C1 segment of cervical spinal cord (tissue), 14 donors: ENCODE results near the gene PICK1.
"Not testable (repeated sequence)": the region's sequence is repeated elsewhere in the genome, so short reads cannot be mapped to it uniquely, and the experiment has no call there.

Source experiments
- DNase-seq, 14 donors: peaks; one replicate each; lab custom pipeline; 2025; lab: John Stamatoyannopoulos, UW

The PICK1 gene

DNA sequence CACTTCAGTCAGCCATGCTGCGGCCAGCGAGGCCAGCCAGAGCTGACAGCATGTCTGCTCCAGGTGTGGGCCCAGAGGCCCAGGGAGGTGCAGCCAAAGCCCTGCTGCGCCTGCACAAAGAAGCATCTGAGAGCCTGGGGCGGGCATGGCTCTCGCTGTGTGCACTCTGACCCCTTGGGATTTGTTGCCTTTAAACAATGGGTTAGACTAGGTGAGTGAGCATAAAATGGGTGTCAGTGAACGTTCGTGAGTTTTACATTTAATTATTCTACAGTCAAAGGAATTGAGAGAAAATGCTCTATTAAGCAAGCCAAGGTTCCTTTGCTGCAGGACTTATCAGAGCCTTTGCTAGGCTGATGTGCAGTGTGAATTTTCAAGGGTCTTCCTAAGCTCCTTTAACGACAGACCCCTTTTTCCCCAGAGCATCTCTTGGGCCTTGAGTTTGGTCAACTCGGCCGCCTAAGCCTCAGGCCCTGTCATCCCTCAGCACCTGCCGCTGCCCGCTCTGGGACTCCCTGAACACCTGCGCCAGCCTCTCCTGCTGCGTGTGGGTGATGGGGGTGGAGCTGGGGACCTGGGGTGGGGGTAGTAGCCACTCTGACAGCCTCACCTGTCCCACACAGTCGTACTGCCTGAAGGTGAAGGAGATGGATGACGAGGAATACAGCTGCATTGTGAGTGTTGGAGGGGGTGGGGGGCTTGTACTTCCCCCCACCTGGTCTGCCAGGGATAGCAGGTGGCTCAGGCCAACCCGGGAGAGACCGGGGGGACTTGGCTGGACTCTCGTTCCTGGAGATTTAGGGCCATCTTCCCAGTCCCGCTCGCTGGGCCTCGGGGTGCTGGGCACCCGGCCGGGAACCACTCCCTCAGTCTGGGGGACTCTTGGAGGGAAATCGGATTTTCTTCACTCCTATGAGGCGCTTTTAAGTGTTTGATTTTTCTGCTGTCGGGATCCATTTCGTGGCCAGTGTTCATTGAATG, 16.2 kb downstream of the PICK1 start:
- no peak for DNase-seq

DNA sequence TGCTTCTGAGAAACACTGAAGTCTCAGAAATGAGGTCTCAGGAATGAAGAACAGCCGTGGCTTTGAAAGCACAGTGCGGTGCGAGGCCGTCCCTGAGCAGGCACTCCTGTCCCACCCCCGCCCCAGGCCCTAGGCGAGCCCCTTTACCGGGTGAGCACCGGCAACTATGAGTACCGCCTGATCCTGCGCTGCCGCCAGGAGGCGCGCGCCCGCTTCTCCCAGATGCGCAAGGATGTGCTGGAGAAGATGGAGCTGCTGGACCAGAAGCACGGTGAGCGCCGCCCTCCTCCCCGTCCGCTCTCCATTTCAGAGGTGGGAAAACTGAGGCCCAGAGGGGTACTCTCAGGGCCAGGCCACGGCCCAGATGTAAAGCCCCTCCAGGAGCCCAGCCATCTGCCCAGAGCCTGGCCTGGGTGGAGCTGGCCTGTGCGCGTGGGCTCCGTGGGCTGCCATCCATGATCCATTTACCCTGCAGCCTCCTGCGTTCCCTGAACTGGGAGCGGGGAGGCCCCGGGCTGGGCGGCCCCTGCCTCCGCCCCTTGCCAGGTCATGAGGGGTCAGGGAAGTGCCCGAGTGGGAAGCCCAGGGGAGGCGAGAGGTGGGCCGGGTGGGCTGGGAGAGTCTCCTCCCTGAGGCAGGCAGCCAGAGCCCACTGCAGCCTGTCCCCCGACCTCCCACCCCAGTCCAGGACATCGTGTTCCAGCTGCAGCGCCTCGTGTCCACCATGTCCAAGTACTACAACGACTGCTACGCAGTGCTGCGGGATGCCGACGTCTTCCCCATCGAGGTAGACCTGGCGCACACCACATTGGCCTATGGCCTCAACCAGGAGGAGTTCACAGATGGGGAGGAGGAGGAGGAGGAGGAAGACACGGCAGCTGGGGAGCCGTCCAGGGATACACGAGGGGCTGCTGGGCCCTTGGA, 17.2 kb downstream of the PICK1 start:
- no peak for DNase-seq

DNA sequence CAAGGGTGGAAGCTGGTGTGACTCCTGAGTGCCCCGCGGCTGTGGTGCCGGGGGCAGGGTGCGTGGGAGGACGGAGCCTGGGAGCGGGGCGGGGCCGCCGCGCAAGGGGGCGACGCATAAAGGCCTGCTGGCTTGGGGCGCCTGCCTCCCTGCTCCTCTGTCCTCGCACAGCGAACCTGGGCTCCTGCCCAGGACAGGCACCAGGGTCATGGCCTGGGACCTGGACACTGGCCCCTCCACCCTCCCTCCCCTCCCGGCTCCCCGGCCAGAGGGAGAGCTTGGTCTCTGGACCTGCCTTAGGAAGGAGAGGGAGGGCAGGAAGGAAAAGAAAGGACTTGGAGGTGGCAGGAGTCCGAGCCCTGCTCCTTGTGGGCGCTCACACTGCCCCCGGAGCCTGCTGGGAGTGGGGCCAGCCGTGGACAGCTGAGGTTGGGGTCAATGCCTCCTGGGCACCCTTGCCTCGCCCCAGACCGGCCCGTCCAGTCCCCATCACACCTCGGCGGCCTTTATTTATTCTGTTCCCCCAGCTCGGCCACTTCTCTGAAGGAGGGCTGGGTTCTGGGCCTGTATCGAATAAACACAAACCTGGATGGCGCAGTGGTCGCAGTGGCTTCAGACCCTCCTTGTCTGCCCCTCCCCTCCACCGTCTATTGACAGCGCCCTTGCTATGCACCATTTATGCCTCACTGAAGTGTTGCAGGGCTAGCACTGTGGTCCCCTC, 18.1 kb downstream of the PICK1 start:
- DNase-seq, result no peak

DNA sequence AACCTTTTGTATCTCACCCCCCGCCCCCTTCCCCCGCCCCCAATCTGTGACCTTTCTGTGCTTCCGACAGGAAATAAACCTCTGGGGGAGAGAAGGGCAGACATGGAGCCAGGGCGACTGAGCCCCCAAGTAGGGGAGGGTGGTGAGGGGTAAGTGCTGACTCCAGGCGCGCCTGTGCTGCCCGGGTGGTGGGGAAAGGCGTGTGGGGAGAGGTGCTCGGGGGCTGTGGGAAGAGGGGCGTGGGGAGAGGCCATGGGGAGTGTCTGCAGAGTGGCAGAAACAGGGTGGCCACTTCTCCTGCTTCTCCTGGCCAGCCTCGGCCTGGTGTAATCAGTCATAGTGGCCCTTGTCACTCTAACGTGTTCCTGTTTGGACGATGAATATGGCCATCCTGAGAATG, 18.8 kb downstream of the PICK1 start:
- DNase-seq, result no peak

DNA sequence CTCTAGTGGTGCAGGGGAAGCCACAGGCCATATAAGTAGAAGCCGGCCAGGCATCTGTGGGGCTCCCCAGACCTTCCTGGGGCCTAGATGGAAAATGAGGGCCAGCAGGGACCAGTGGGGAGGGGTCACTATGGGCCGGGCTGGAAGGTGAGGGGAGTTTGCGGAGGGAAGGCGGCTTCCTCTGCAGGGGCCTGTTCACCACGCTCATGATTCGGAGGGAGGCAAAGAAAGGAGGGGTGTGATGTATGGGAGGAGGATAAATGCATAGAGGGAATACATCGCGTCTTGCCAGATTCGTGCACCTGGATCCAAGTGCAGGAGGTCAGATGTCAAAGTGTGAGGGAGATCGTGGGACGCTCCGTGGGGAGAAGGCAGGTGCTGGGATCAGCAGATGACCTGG, 19.9 kb downstream of the PICK1 start:
- no peak for DNase-seq

DNA sequence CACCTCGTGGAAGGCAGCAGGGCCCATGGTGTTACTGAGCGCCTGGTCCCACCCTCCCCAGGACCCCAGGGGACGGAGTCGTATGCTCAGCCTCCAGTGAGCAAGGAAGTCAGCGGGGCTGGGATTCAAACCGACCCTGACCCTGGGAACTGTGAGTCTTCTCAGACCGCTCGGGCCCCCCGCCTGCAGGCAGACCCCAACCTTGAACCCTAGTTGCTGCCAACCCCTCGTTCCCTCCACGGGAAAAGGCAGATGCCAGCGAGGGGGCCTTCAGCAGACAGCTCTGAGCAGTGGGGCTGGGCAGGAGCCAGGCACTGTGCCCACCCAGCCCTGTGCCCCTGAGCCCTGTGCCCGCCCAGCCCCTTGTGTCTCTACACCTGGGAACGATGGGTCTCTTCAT, 20.4 kb downstream of the PICK1 start:
- DNase-seq, result no peak

DNA sequence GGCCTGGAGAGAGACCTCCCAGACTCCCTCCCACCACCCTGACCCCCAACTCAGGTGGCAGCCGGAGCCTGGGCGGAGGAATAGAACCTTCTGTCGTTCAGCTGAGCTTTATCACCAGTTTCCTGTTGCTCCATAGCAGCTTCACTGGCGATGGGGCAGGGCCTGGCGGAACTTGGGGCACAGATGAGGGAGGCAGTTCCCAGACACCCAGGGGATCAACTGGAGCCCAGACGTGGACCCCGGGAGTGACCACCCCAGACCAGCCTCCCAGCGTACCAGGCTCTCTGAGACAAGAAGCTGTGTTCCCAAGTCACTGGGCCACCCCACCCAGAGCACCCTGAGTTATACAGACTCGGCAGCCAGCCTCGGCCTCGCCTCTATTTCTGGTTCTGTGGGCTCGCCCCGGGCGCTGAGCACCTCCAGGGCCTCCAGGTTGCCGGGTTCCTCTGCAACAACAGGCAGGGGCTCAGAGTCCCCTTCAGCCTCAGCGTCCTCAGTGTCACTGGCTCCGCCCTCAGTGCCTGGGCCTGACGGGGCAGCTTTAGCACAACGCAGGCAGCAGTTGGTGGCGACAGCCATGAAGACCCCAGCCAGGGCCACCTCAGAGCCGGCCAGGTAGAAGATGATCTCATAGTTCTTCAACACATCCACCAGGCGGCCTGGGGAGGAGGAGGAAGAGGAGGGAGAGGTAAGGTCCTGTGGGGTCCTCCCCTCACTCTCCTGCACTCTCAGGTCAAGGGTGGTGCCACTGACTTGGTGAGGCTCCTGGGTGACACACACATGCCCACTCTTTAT, 21.0 kb downstream of the PICK1 start:
- no peak for DNase-seq

DNA sequence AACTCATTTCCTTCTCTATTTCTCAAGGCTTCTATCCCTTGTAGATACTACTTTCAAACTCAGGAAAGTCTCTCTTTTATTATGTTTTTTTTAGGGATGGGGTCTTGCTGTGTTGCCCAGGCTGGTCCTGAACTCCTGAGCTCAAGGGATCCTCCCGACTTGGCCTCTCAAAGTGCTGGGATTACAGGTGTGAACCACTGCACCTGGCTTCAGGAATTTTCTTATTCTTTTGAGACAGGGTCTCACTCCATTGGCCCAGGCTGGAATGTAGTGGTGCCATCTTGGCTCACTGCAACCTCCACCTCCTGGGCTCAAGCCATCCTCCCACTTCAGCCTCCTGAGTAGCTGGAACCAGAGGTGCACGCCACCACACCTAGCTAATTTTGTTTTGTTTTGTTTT, 22.0 kb downstream of the PICK1 start:
- DNase-seq, result not testable (repeated sequence)

DNA sequence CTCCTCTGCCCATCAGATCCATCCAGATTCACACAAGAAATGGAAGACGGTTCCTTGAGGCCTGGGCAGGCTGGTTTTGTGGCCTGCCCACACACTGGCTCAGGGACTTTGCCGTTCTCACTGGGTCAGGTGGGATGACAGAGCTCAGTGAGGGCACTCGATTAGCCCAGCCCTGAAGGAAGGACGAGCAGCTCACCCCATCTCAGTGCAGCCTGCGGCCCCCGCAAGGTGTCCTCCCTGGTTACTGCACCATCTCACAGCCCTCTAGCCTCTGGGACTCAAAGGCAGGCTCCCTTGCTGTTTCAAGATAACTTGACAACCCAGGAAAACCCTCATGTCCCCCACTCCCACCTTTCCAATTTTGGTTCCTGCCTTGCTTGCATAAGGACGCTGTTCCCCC, 22.6 kb downstream of the PICK1 start:
- no peak for DNase-seq

DNA sequence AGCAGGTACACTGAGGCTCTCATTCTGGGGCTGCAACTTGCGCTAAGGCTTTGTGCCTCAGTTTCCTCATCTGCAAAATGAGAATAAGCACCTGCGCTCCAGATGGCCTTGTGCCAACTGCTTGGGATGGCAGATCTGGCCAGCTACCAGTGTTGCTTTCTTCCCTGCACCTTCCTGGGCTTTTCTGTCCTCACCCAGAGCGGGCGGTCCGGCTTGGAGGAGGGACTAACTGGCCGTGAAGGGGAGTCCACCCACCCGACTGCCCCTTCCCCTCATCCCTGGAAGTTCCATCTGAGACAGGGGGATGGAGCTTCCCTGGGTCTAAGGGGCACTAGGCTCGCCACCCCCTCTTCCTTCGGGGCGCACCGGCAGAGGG, 23.3 kb downstream of the PICK1 start:
- DNase-seq, result no peak

DNA sequence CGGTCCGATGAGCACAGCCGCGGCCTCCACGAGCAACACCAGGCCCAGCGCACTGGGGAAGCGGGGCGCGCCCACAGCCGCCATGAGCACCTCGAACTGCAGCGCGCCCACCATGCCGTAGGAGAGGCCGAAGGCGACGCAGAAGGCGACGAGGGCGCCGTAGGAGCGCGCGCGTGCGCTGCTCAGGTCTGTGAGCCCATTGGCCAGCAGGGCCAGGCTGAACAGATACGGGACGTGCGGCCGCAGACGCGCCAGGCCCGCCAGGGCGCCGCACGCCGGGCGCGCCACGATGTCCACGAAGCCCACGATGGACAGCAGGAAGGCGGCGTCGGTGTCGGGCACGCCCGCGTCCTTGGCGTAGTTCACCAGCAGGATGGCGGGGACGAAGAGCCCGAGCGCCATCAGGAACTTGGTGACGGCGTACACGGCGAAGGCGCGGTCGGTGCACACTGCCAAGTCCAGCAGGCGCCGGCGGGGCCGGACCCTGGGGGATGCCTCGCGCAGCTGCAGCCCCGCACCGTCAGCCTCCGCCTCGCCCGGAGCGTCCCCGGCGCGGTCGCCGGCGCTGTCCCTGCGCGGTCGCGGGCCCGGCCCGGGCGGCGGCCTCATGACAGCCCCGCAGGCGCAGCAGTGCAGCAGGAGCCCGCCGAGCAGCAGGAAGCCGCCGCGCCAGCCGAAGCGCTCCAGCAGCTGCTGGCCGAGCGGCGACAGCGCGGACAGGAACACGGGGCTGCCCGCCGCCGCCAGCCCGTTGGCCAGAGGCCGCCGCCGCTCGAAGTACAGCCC, 23.8 kb downstream of the PICK1 start:
- peak in 4 of 14 donors; percentile 12 to 45 (median 37) for DNase-seq

DNA sequence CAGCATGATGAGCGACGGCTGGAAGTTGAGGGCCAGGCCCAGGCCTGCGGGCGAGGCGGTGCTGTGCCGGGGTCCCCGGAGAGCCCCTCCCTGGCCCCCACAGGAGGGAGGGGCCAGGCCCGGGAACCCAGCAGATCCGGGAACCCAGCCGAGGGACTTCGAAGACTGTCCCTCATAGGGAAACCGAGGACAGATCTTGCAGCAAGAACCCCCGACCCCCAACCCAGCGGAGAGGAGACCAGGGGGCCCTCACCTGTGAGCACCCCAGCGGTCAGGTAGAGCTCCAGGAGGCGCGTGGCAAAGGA, 24.4 kb downstream of the PICK1 start:
- no peak for DNase-seq

DNA sequence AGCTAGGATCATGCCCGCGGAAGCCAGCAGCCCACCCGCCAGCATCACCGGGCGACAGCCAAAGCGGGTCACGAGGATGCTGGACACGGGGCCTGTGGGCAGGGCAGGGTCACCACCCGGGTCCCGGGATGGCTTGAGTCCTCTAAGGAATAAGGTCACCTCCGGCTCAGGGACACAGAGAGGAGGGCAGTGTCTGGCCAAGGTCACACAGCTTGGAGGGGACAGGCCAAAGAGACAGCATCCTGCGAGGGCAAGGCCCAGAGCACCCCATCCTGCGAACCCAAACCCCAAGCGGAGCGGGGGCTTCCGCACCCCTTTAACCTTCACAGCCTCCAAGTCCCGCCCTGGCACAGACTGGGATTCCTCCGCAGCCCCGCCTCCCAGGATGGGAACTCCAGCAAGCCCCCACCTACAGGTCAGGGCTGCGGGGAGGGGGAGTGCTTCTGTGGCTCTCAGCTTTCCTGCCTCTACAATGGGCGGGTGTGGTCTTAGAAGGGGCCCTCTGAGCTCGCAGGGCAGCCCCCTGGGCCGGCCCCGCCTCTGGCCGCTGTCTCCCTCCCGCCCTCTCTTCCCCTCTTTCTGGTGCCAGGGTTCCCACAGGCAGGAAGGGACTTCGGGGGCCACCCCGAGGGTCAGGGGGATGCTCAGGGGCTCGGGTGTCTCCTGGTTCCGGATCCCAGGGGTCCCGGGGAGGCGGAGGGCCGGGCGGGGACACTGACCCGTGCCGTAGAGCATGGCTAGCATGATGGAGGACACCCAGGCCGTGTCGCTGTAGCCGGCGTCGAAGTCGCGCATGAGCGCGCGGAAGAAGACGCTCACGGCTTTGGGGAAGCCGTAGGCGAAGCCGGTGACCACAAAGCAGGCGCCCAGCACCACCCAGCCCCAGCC, 25.0 kb downstream of the PICK1 start:
- peak in 1 of 14 donors; percentile 38 for DNase-seq

DNA sequence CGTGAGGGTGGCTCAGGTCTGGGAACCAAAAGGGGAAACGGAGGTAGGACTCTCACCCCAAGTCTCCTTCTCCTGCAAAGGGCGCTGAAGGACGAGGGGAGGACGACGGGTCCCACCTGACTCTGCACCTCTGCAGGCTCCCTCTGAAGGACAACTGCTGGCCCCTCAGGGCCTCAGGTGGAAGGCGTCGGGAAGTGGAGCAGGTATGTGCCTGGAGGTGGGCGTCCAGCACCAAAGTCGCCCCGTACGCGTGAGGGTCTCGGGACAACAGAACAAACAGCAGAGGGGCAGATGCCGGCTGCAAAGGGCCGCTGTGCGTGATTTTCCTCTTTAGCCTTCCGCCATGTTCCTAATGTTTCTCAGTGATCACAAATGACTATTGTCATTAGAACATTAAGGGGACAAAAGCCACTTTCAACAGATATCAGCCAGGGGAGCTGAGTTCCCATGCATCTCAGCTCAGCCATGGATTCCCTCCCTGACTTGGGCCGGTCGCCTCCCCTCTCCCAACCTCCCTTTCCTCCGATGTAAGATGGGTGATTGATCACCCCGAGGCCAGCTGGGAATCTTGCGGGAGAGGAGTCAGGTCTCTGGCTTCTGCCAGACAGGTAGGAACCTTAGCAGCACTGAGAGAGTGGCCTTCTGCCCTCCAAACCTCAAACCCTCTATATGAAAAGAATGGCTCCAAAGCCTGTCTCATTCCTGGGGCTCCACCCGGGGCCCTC, 25.9 kb downstream of the PICK1 start:
- DNase-seq, result no peak

DNA sequence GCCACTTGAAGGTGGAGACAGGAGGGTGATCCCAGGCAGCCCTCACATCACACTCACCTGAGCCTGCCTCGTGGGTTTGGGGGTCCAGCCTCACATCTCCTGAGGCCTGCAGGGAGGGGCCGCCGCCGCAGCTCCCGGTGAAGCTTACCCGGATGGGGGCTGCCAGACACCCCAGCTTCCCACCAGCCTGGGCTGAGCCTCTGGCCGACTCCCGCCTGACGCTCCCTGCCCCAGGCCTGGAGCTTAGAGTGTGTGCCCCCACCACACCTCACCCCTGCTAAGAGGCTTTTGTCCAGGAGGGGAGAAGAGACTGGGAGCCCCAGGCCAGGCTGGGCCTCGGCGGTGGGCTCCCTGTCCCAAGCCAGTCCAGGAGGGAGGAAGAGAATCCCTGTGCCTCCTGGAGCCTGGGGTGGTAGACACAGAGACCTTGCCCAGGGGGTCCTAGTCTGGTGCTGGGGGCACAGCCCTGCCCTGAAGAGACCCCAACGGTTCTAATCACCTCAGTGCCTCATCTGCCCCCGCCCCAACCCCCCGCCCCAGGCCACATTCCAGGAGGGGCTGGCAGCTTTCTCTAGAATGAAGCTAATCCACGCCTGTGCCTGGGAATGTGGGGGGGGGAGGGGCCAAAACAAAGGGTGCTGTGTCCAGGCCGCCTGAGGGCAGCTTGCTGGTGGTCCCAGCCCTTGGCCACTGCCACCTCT, 26.9 kb downstream of the PICK1 start, which contains the start of gene SLC16A8:
Gene SLC16A8, minus strand, starts transcription at position 254 of the 701 bp plus-strand sequence. CDS start 1,311 bp downstream, outside the sequence.
- DNase-seq, result no peak

DNA sequence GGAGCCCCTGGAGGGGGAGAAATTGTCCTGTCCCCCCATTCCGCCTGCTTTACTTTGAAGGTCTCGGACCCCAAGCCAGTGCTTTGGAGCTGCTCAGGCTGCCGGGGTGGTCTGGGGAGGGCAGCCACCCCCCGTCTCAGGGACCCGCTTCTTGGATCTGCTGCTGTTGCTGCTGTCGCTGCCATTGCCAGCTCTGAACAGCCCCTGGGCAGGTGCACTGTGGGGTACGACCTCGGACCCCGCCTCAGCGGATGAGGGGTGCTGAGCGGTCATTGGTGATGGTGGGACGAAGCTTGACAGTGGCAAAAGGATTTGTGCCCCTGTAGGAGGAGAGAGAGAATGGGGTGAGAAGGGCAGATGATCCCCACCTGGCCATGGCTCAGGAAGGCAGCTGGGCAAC, 27.9 kb downstream of the PICK1 start:
- DNase-seq, result no peak

DNA sequence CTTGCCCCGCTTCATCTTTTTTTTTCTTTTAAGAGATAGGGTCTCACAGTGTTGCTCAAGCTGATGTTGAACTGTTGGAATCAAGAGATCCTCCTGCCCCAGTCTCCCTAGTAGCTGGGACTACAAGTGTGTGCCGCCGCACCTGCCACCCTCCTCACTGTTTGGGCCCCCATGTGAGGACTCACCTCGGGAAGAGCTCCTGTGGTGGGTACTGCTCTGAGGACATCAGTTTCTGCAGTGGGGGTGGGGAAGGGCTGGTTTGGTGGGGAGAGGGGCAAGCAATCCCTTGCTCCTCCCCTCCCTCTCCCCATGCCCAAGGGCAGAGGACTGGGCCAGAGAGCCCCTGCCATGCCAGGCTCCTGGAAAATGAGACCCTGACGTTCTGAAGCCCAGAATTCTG, 28.3 kb downstream of the PICK1 start:
- DNase-seq, result no peak
